Lower lobe of right lung (tissue), 2 donors: ENCODE results near the gene CTF1. TPM values are rescaled to one million over a fixed set of nuclear protein-coding genes. Genes with fewer than 3 reads are reported as not detected.

Experiments
- ATAC-seq, 2 donors: fragments of 200-7000 bp; cut with Tn5 transposase; one replicate each; pipeline ENCODE4 v1.9.1; 2020 to 2022; ENCODE audit warnings: mild to moderate bottlenecking in 2 of 2, moderate library complexity in 2 of 2
- DNase-seq: peaks from one replicate; pipeline ENCODE4 v3.0.0-alpha.2; 2020
- H3K27ac ChIP-seq: fragments of 200-600 bp; one replicate; pipeline ENCODE4 v1.8.0; 2022
- H3K27me3 ChIP-seq: fragments of 200-600 bp; one replicate; pipeline ENCODE4 v1.8.0; 2022; ENCODE audit warnings: low read depth
- H3K36me3 ChIP-seq: fragments of 200-600 bp; one replicate; pipeline ENCODE4 v1.8.0; 2022; ENCODE audit warnings: mild to moderate bottlenecking
- H3K4me1 ChIP-seq: fragments of 200-600 bp; one replicate; pipeline ENCODE4 v1.8.0; 2022
- H3K4me3 ChIP-seq: fragments of 200-600 bp; one replicate; pipeline ENCODE4 v1.8.0; 2022; ENCODE audit warnings: mild to moderate bottlenecking
- H3K9me3 ChIP-seq: fragments of 200-600 bp; one replicate; pipeline ENCODE4 v1.8.0; 2022
- CTCF ChIP-seq: fragments of 200-600 bp; IDR thresholded peaks from one replicate; pipeline ENCODE4 v1.8.0; 2022; ENCODE audit warnings: antibody characterized with exemption, mild to moderate bottlenecking
- intact Hi-C: fragments of 100-400 bp; cut with DNase I; formaldehyde crosslinking; loops from one replicate; pipeline ENCODE4 v1.11.0; 2022
- total RNA-seq: library from RNA; stranded (reverse); fragmentation: NEBNext Ultra II Directional; extraction: Animal tissue kit (Norgen Biotek cat#: 25700); gene quantifications from one replicate; pipeline ENCODE4 v1.2.1, GENCODE V29; 2021
- donor health status: DM: no; HTN: yes; CAD: no; lungs with severe emphysema.

The CTF1 gene
- total RNA-seq, 1 donor from 2014 or later = 10.3 TPM

- peaks cover 43% of the 10 kb centered on the region for H3K4me1 ChIP-seq
- TF ChIP-seq CTCF = peak; percentile 37
- no peaks in the 10 kb centered on the region for H3K27me3 ChIP-seq
- ATAC-seq = peak; percentile 88 to 93
- H3K36me3 ChIP-seq = peaks cover 29% of the 10 kb centered on the region
- H3K4me3 ChIP-seq = peak within 1 kb of the TSS; percentile 88
- intact Hi-C loops = no loop called here
- DNase-seq = peak; percentile 96
- H3K27ac ChIP-seq = peak within 1 kb of the TSS; percentile 90
- H3K9me3 ChIP-seq = no peaks in the 10 kb centered on the region
These were observed 2.5 kb upstream of the CTF1 start, which contains the start of gene BCL7C for GRCh38 chr16:30893744-30894539. Gene BCL7C, minus strand, starts transcription at chr16:30894077. Its CDS starts 133 bp downstream, at chr16:30893944.

GRCh38 chr16:30894540-30895368 is 1.7 kb upstream of the CTF1 start:
- no peak for DNase-seq
- intact Hi-C loops = no loop called here
- Histone ChIP-seq H3K36me3 (peaks cover 23% of the 10 kb centered on the region), H3K4me3 (peak overlapping the region; percentile 88), H3K27me3 (no peaks in the 10 kb centered on the region), H3K27ac (peak overlapping the region; percentile 95), H3K9me3 (no peaks in the 10 kb centered on the region), H3K4me1 (peaks cover 43% of the 10 kb centered on the region)
- TF ChIP-seq CTCF = no peak
- no peak for ATAC-seq

GRCh38 chr16:30895627-30896260 is 670 bp upstream of the CTF1 start:
- intact Hi-C loops = no loop called here
- DNase-seq = no peak
- no peaks in the 10 kb centered on the region for H3K9me3 ChIP-seq

GRCh38 chr16:30896889-30897733 is 697 bp downstream of the CTF1 start:
- Histone ChIP-seq H3K27ac (peak overlapping the region; percentile 95), H3K9me3 (no peaks in the 10 kb centered on the region), H3K4me1 (peaks cover 54% of the 10 kb centered on the region), H3K36me3 (no peaks in the 10 kb centered on the region), H3K27me3 (no peaks in the 10 kb centered on the region), H3K4me3 (peak overlapping the region; percentile 65)
- ATAC-seq (peak; percentile 80 to 81), DNase-seq (peak; percentile 95)
- intact Hi-C loops = no loop called here
- no peak for TF ChIP-seq CTCF

More at GRCh38 chr16:30895627-30896260, 670 bp upstream of the CTF1 start:
- Histone ChIP-seq H3K4me1 (peaks cover 43% of the 10 kb centered on the region), H3K27ac (peak overlapping the region; percentile 95), H3K4me3 (peak overlapping the region; percentile 65), H3K27me3 (no peaks in the 10 kb centered on the region), H3K36me3 (peaks cover 13% of the 10 kb centered on the region)
- ATAC-seq = peak in 1 of 2 donors; percentile 1
- no peak for TF ChIP-seq CTCF
